Natural killer cell (primary cell): ENCODE results near the gene IKZF2. TPM values are rescaled to one million over a fixed set of nuclear protein-coding genes. Genes with fewer than 3 reads are reported as not detected.
A peak's percentile ranks its signal among the peaks of the same experiment; 100 is the strongest.
"Not testable (repeated sequence)": the region's sequence is repeated elsewhere in the genome, so short reads cannot be mapped to it uniquely, and the experiment has no call there.

ENCODE experiments used
- ATAC-seq, 3 donors: fragments of 150-1000 bp in 2 of 3; fragments of 200-7000 bp in 1 of 3; cut with Tn5 transposase; 1 replicate in 1 of 3; 2 replicates in 2 of 3; pipeline ENCODE4 v1.10.0; 2021; ENCODE audit warnings: mild to moderate bottlenecking in 2 of 3, moderate library complexity in 2 of 3
- DNase-seq, 2 donors: peaks; one replicate each; pipeline versions ENCODE4 v3.0.0 to v3.0.0-alpha.2; 2013 to 2021; ENCODE audit warnings: mixed read lengths in 1 of 2
- H3K27ac ChIP-seq: one replicate; pipeline ENCODE4 v1.5.1; 2013; ENCODE audit warnings: mild to moderate bottlenecking, low read length
- H3K27me3 ChIP-seq: one replicate; pipeline ENCODE4 v1.6.1; 2013; ENCODE audit warnings: low read length; ENCODE audit not compliant: control insufficient read depth, insufficient read depth
- H3K36me3 ChIP-seq: one replicate; pipeline ENCODE4 v1.6.1; 2013; ENCODE audit warnings: low read length; ENCODE audit not compliant: control insufficient read depth, insufficient read depth
- H3K4me1 ChIP-seq: one replicate; pipeline ENCODE4 v1.6.1; 2013; ENCODE audit warnings: low read length; ENCODE audit not compliant: control insufficient read depth, insufficient read depth
- H3K4me3 ChIP-seq: one replicate; pipeline ENCODE4 v1.5.1; 2013; ENCODE audit warnings: low read length
- H3K9me3 ChIP-seq: one replicate; pipeline ENCODE4 v1.6.1; 2013; ENCODE audit warnings: low read length; ENCODE audit not compliant: control insufficient read depth, insufficient read depth
- H3K27ac Mint-ChIP-seq, 2 donors: one replicate each; pipeline ENCODE4 v1.8.0; 2022; ENCODE audit warnings: mild to moderate bottlenecking in 2 of 2, mixed read lengths in 2 of 2, moderate library complexity in 1 of 2
- H3K27me3 Mint-ChIP-seq, 2 donors: one replicate each; pipeline ENCODE4 v1.8.0; 2022; ENCODE audit warnings: low read depth in 2 of 2, mixed read lengths in 2 of 2
- H3K36me3 Mint-ChIP-seq: one replicate; pipeline ENCODE4 v1.8.0; 2022; ENCODE audit warnings: mixed read lengths
- H3K4me1 Mint-ChIP-seq, 2 donors: one replicate each; pipeline ENCODE4 v1.8.0; 2022; ENCODE audit warnings: mixed read lengths in 2 of 2
- H3K4me3 Mint-ChIP-seq: one replicate; pipeline ENCODE4 v1.8.0; 2022; ENCODE audit warnings: mild to moderate bottlenecking, moderate library complexity, mixed read lengths
- H3K9me3 Mint-ChIP-seq, 2 donors: one replicate each; pipeline ENCODE4 v1.8.0; 2022; ENCODE audit warnings: mixed read lengths in 2 of 2
- WGBS: methylation state at CpG from one replicate; pipeline ENCODE4 v1.1.7; 2013; ENCODE audit warnings: missing lambda C conversion rate; ENCODE audit not compliant: insufficient coverage; 5-methylcytosine and 5-hydroxymethylcytosine counted together
- intact Hi-C: fragments of 100-400 bp; cut with micrococcal nuclease; formaldehyde crosslinking; loops from one replicate; pipeline ENCODE4 v1.14.2; 2022
- total RNA-seq, 4 donors: library from RNA; stranded (reverse); fragments of 120-200 nt in 1 of 4; gene quantifications; one replicate each; pipeline versions ENCODE4 v1.2.3 to v1.2.4, GENCODE V29; 2013 to 2022
- TF ChIP-seq, protein P1 (sequence below): fragments of 200-600 bp; IDR thresholded peaks from one replicate; pipeline ENCODE4 v1.8.0; 2022; ENCODE audit warnings: antibody characterized with exemption

Gene IKZF2
- total RNA-seq, 3 donors from 2014 or later (not counting 1 experiment from before 2014, with no cell fraction given), result 74.4 to 162 (median 133) TPM

DNA sequence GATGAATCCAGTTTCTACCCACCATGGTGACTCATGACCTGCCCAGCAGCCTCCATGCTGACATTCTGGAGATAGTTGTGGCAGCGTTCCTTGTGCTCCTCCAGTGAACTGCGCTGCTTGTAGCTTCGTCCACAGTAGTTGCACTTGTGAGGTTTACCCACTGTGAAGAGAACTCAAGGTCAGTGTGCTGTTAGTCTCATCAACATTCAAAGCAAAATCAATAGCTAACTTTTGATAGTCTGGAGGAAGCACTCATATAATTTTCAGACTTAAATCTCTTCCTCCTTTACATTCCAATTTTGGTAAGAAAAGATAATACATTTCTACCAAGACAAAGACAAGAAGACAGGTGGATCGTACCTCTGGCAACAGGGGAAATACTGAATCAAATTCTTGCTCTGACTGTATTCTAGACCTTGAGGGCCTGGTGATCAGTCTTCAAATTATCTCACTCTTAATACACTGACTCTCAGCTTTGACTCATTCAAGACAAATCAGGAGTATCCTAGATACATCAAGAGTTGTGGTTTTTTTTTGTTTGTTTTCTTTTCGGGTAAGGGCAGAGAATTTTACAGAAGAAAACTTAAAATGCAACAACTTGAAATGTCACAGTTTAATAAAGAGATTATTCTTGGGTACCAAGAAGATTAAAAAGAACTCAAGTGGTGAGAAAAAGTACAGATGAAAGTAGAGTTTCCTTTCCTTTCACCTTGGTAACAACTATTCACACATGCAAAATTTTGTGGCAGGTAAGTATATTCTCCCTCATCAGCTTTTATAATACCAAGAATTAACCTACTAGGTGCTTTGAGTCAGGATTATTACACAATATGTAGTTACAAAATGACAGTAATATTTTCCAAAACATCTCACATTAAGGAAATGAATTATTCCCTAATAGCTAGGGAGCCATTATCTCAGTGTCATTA, 129.2 kb downstream of the IKZF2 start:
- H3K27me3 ChIP-seq, result no peaks in the 10 kb centered on the region
- peaks cover 6% of the 10 kb centered on the region for H3K4me1 ChIP-seq
- peak overlapping the region; percentile 65 to 78 for H3K27ac Mint-ChIP-seq
- no peaks in the 10 kb centered on the region for H3K27me3 Mint-ChIP-seq
- H3K9me3 Mint-ChIP-seq, result no peaks in the 10 kb centered on the region
- no peak overlapping the region for H3K4me3 Mint-ChIP-seq
- WGBS, result 66% methylated on average over 4 of the region's 5 CpGs
- H3K4me1 Mint-ChIP-seq, result peaks cover 19 to 34% of the 10 kb centered on the region in 2 donors
- H3K4me3 ChIP-seq, result no peak overlapping the region
- TF ChIP-seq, protein P1, sequence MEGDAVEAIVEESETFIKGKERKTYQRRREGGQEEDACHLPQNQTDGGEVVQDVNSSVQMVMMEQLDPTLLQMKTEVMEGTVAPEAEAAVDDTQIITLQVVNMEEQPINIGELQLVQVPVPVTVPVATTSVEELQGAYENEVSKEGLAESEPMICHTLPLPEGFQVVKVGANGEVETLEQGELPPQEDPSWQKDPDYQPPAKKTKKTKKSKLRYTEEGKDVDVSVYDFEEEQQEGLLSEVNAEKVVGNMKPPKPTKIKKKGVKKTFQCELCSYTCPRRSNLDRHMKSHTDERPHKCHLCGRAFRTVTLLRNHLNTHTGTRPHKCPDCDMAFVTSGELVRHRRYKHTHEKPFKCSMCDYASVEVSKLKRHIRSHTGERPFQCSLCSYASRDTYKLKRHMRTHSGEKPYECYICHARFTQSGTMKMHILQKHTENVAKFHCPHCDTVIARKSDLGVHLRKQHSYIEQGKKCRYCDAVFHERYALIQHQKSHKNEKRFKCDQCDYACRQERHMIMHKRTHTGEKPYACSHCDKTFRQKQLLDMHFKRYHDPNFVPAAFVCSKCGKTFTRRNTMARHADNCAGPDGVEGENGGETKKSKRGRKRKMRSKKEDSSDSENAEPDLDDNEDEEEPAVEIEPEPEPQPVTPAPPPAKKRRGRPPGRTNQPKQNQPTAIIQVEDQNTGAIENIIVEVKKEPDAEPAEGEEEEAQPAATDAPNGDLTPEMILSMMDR, result no peak
- no peaks in the 10 kb centered on the region for H3K9me3 ChIP-seq
- peak overlapping the region; percentile 60 for H3K27ac ChIP-seq
- no peak for DNase-seq
- intact Hi-C loops, result no loop called here
- peaks cover 7% of the 10 kb centered on the region for H3K36me3 Mint-ChIP-seq
- H3K36me3 ChIP-seq, result peaks cover 16% of the 10 kb centered on the region
- ATAC-seq, result peak in 2 of 3 donors; percentile 33 to 69

DNA sequence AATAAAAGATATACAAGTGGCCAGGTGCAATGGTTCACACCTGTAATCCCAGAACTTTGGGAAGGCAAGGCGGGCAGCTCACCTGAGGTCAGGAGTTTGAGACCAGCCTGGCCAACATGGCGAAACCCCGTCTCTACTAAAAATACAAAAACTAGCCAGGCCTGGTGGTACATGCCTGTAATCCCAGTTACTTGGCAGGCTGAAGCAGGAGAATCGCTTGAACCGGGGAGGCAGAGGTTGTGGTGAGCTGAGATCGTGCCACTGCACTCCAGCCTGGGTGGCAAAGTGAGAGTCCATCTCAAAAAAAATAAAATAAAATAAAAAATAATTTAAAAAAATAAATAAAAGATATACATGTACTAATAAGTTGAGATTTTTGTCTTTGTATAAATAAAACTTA, 130.5 kb downstream of the IKZF2 start:
- peaks cover 16% of the 10 kb centered on the region for H3K36me3 ChIP-seq
- Mint-ChIP-seq H3K27ac (peak overlapping the region in 1 of 2 donors; percentile 78), H3K4me1 (peaks cover 30 to 46% of the 10 kb centered on the region in 2 donors)
- DNase-seq, H3K4me3 Mint-ChIP-seq, H3K27me3 Mint-ChIP-seq, H3K27me3 ChIP-seq, H3K27ac ChIP-seq, H3K9me3 ChIP-seq, H3K9me3 Mint-ChIP-seq, intact Hi-C loops, H3K4me1 ChIP-seq, ATAC-seq, H3K36me3 Mint-ChIP-seq, H3K4me3 ChIP-seq: not testable (repeated sequence)
- WGBS, result 95% methylated on average over 5 of the region's 6 CpGs

DNA sequence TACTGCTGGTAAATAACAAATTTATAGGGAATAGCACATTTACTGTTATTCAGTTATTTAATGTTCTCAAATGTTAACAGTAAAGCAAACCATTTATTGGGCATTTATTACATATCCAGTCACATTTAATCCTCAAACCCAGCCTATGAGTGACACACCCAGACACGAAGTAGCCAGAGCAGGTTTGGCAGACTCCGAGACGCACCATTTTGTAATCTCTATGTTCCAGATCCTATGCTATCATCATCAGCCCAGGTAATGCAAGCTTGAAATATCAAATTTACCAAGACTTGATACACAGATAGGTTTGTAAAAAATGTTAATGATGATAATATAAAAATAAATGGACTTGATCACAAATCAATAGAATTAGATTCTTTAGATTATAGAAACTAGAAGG, 131.1 kb downstream of the IKZF2 start:
- 92% methylated on average over 3 of the region's 3 CpGs for WGBS
- Histone ChIP-seq H3K9me3 (no peaks in the 10 kb centered on the region), H3K4me3 (no peak overlapping the region), H3K27ac (no peak overlapping the region), H3K4me1 (peaks cover 9% of the 10 kb centered on the region), H3K27me3 (no peaks in the 10 kb centered on the region), H3K36me3 (peaks cover 16% of the 10 kb centered on the region)
- TF ChIP-seq, protein P1, result no peak
- ATAC-seq (no peak), DNase-seq (no peak)
- Mint-ChIP-seq H3K4me3 (no peak overlapping the region), H3K27me3 (no peaks in the 10 kb centered on the region), H3K9me3 (no peaks in the 10 kb centered on the region), H3K36me3 (peaks cover 7% of the 10 kb centered on the region), H3K27ac (no peak overlapping the region), H3K4me1 (peaks cover 36 to 50% of the 10 kb centered on the region in 2 donors)
- intact Hi-C loops, result no loop called here

DNA sequence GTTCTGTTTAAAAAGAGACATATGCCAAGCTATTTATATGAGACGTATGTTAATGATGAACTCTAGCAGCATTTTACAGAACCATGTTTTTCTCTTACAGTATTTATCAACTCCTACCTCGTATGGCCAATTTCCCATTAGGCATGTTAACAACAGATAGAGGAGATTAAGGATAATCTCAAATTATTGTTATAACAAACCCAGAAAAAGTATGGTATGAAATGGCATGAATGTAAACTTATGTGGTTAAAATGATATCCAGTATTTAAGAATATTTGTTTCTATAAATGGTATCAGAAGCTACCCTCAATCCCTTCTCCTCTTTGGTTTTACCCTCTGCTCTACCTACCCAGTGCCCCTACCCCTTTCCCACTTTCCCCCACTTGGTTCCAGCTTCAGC, 132.0 kb downstream of the IKZF2 start:
- intact Hi-C loops, result loop anchor here (5.0 kb wide), 1 partner anchor 128 kb away; no protein-coding TSS in a partner anchor

More for the DNA sequence above, 132.0 kb downstream of the IKZF2 start:
- Mint-ChIP-seq H3K4me1 (peaks cover 45 to 59% of the 10 kb centered on the region in 2 donors), H3K4me3 (no peak overlapping the region), H3K36me3 (peaks cover 7% of the 10 kb centered on the region), H3K27me3 (no peaks in the 10 kb centered on the region), H3K27ac (peak overlapping the region in 1 of 2 donors; percentile 35), H3K9me3 (no peaks in the 10 kb centered on the region)
- peaks cover 16% of the 10 kb centered on the region for H3K36me3 ChIP-seq
- no peak overlapping the region for H3K27ac ChIP-seq
- H3K27me3 ChIP-seq, result no peaks in the 10 kb centered on the region
- WGBS, result no CpG with 5 or more reads among the region's 2 CpGs
- TF ChIP-seq, protein P1, result no peak
- DNase-seq (no peak), ATAC-seq (no peak)
- H3K4me3 ChIP-seq, result no peak overlapping the region
- H3K4me1 ChIP-seq, result peaks cover 9% of the 10 kb centered on the region
- no peaks in the 10 kb centered on the region for H3K9me3 ChIP-seq
